HCT116 (cell line): Measurements from ENCODE around the gene FGF21. TPM values are rescaled to one million over a fixed set of nuclear protein-coding genes. Genes with fewer than 3 reads are reported as not detected.

ENCODE experiments used
- ATAC-seq: fragments of 200-7000 bp; cut with Tn5 transposase; 2 replicates; pipeline ENCODE4 v1.9.1; 2020; ENCODE audit warnings: mild to moderate bottlenecking, moderate library complexity
- BruUV-seq: library from RNA; stranded (reverse); fragments of 400-500 nt; replicated peaks from 2 replicates; lab custom pipeline; 2021; lab: Mats Ljungman, UMichigan
- CTCF ChIA-PET: fragments of 300-600 bp; sonication (Branson Sonifier 250); formaldehyde crosslinking; loops from one replicate; lab custom pipeline; 2021; ENCODE audit warnings: antibody characterized with exemption; lab: Charles Lee
- POLR2A ChIA-PET: fragments of 300-600, 350-600 bp; sonication (Branson Sonifier 250); formaldehyde crosslinking; loops from one replicate; lab custom pipeline; 2021; ENCODE audit warnings: antibody characterized with exemption; lab: Charles Lee
- RAD21 ChIA-PET, 2 experiments: fragments of 300-600 bp; sonication (Branson Sonifier 250); formaldehyde crosslinking; loops; one replicate each; lab custom pipeline; 2023; ENCODE audit warnings: low total read pairs in 2 of 2; ENCODE audit not compliant: uncharacterized antibody in 2 of 2, unreplicated experiment in 2 of 2, low non-redundant PET in 1 of 2; lab: Charles Lee
- DNase-seq: peaks from one replicate; pipeline ENCODE4 v3.0.0-alpha.2; 2010; ENCODE audit warnings: low read depth, low spot score
- H2AFZ ChIP-seq: fragments of 200-600 bp; shearing (Covaris generic), sonication (generic); 2 replicates; pipeline ENCODE4 v1.6.1; 2017; ENCODE audit warnings: low read depth, mixed run types, mixed read lengths, antibody characterized with exemption, low read length; ENCODE audit not compliant: poor library complexity, severe bottlenecking
- H3K27ac ChIP-seq: 2 replicates; pipeline ENCODE4 v1.5.1; 2012; ENCODE audit warnings: low read depth, low read length
- H3K27me3 ChIP-seq: fragments of 200-600 bp; sonication (generic); 2 replicates; pipeline ENCODE4 v1.6.1; 2016; ENCODE audit warnings: mixed run types, low read length, mixed read lengths; ENCODE audit not compliant: insufficient read depth
- H3K36me3 ChIP-seq, 2 experiments: fragments of 200-500 bp in 1 of 2; fragments of 200-600 bp in 1 of 2; sonication (Bioruptor generic) in 1 of 2; sonication (generic) in 1 of 2; 2 replicates each; pipeline versions ENCODE4 v1.5.1 to v1.6.1; 2014 to 2016; ENCODE audit warnings: low read length in 2 of 2, inconsistent platforms in 1 of 2, mixed read lengths in 1 of 2, mixed run types in 1 of 2; ENCODE audit not compliant: insufficient read depth in 2 of 2, control insufficient read depth in 1 of 2
- H3K4me1 ChIP-seq, 2 experiments: fragments of 200-600 bp in 1 of 2; sonication (generic) in 1 of 2; 2 replicates each; pipeline versions ENCODE4 v1.5.1 to v1.6.1; 2012 to 2017; ENCODE audit warnings: low read length in 2 of 2, inconsistent platforms in 1 of 2, mild to moderate bottlenecking in 1 of 2, mixed read lengths in 1 of 2, mixed run types in 1 of 2, moderate library complexity in 1 of 2; ENCODE audit not compliant: insufficient read depth in 2 of 2, control insufficient read depth in 1 of 2
- H3K4me2 ChIP-seq: fragments of 200-600 bp; sonication (generic); 2 replicates; pipeline ENCODE4 v1.6.1; 2017; ENCODE audit warnings: mixed run types, low read length, mixed read lengths
- H3K4me3 ChIP-seq, 2 experiments: fragments of 200-600 bp in 1 of 2; sonication (generic) in 1 of 2; replicated peaks in 1 of 2; 2 replicates each; pipeline ENCODE4 v1.5.1; 2011 to 2016; ENCODE audit warnings: low read length in 2 of 2, control low read depth in 1 of 2, low read depth in 1 of 2, mild to moderate bottlenecking in 1 of 2, mixed read lengths in 1 of 2, mixed run types in 1 of 2
- H3K79me2 ChIP-seq: fragments of 200-600 bp; sonication (generic); 2 replicates; pipeline ENCODE4 v1.6.1; 2017; ENCODE audit warnings: mild to moderate bottlenecking, mixed run types, low read length, moderate library complexity, mixed read lengths; ENCODE audit not compliant: insufficient read depth
- H3K9ac ChIP-seq: fragments of 200-600 bp; sonication (generic); 2 replicates; pipeline ENCODE4 v1.6.1; 2016; ENCODE audit warnings: low read length, mixed read lengths
- H3K9me2 ChIP-seq: fragments of 200-600 bp; sonication (generic), shearing (Covaris generic); 2 replicates; pipeline ENCODE4 v1.6.1; 2017; ENCODE audit warnings: mixed run types, mild to moderate bottlenecking, moderate library complexity; ENCODE audit not compliant: insufficient read depth
- H3K9me3 ChIP-seq, 2 experiments: fragments of 200-500 bp in 1 of 2; fragments of 200-600 bp in 1 of 2; sonication (Bioruptor generic) in 1 of 2; sonication (generic) in 1 of 2; 2 replicates each; pipeline ENCODE4 v1.6.1; 2014 to 2017; ENCODE audit warnings: low read length in 2 of 2, mixed read lengths in 2 of 2, inconsistent platforms in 1 of 2, low read depth in 1 of 2, mild to moderate bottlenecking in 1 of 2, mixed run types in 1 of 2, moderate library complexity in 1 of 2; ENCODE audit not compliant: control insufficient read depth in 1 of 2, insufficient read depth in 1 of 2
- H4K20me1 ChIP-seq: fragments of 200-600 bp; sonication (generic), shearing (Covaris generic); 2 replicates; pipeline ENCODE4 v1.6.1; 2017; ENCODE audit warnings: mixed run types, mild to moderate bottlenecking, moderate library complexity; ENCODE audit not compliant: insufficient read depth
- CBX3 ChIP-seq: IDR thresholded peaks from 2 replicates; pipeline ENCODE4 v1.6.1; 2012; ENCODE audit warnings: low read depth
- CEBPB ChIP-seq: IDR thresholded peaks from 2 replicates; pipeline ENCODE4 v1.6.1; 2012; ENCODE audit warnings: low read depth
- EGR1 ChIP-seq: IDR thresholded peaks from 2 replicates; pipeline ENCODE4 v1.6.1; 2012; ENCODE audit warnings: low read depth
- EZH2 ChIP-seq: fragments of 200-600 bp; sonication (generic); IDR thresholded peaks from 2 replicates; pipeline ENCODE4 v1.6.1; 2017; ENCODE audit warnings: antibody characterized with exemption, mixed run types
- EZH2phosphoT487 ChIP-seq: fragments of 200-600 bp; IDR thresholded peaks from 2 replicates; pipeline ENCODE4 v1.6.1; 2018; ENCODE audit warnings: antibody characterized with exemption, borderline replicate concordance
- POLR2A ChIP-seq: IDR thresholded peaks from 2 replicates; pipeline ENCODE4 v1.7.0; 2011; ENCODE audit warnings: borderline replicate concordance; ENCODE audit not compliant: insufficient read depth, insufficient read length; ENCODE audit errors: extremely low read depth
- RAD21 ChIP-seq: IDR thresholded peaks from 2 replicates; pipeline ENCODE4 v1.6.1; 2012; ENCODE audit warnings: low read depth, mild to moderate bottlenecking
- SRF ChIP-seq: IDR thresholded peaks from 2 replicates; pipeline ENCODE4 v1.6.1; 2012; ENCODE audit warnings: low read depth
- TCF7L2 ChIP-seq: IDR thresholded peaks from 2 replicates; pipeline ENCODE4 v1.7.0; 2011; ENCODE audit warnings: borderline replicate concordance, inconsistent platforms; ENCODE audit not compliant: insufficient read depth, insufficient read length; ENCODE audit errors: extremely low read depth
- YY1 ChIP-seq: IDR thresholded peaks from 2 replicates; pipeline ENCODE4 v1.6.1; 2011; ENCODE audit warnings: low read length, low read depth, moderate library complexity, mild to moderate bottlenecking; ENCODE audit not compliant: insufficient replicate concordance; ENCODE audit errors: extremely low read depth
- ZFX ChIP-seq: fragments of 450-650 bp; IDR thresholded peaks from 2 replicates; pipeline ENCODE4 v1.6.1; 2017
- ZNF274 ChIP-seq: fragments of 200-500 bp; sonication (Bioruptor generic); IDR thresholded peaks from 2 replicates; pipeline ENCODE4 v1.6.1; 2014; ENCODE audit warnings: mild to moderate bottlenecking, low read depth, low read length, inconsistent platforms
- intact Hi-C: fragments of 100-400 bp; cut with micrococcal nuclease; formaldehyde crosslinking; loops from 2 replicates; pipeline ENCODE4 v1.10.0; 2022
- total RNA-seq: library from RNA; stranded (reverse); gene quantifications from one replicate; pipeline ENCODE4 v1.2.1, GENCODE V29; 2021; ENCODE audit not compliant: unreplicated experiment
- TF ChIP-seq, protein P1 (sequence below), 3 experiments: fragments of 200-600 bp in 1 of 3; sonication (generic) in 1 of 3; IDR thresholded peaks in 2 of 3; conservative IDR thresholded peaks in 1 of 3; 2 replicates each; pipeline ENCODE4 v1.5.1; 2012 to 2017; ENCODE audit warnings: low read depth in 2 of 3, low read length in 2 of 3, antibody characterized with exemption in 1 of 3, borderline replicate concordance in 1 of 3, control low read depth in 1 of 3, mild to moderate bottlenecking in 1 of 3, mixed read lengths in 1 of 3, mixed run types in 1 of 3, moderate library complexity in 1 of 3; ENCODE audit not compliant: insufficient read depth in 1 of 3
- TF ChIP-seq, protein P2 (sequence below): IDR thresholded peaks from 2 replicates; pipeline ENCODE4 v1.6.1; 2012; ENCODE audit warnings: low read depth

Gene FGF21
- total RNA-seq, 1 experiment from 2014 or later, result 0.81 TPM

DNA sequence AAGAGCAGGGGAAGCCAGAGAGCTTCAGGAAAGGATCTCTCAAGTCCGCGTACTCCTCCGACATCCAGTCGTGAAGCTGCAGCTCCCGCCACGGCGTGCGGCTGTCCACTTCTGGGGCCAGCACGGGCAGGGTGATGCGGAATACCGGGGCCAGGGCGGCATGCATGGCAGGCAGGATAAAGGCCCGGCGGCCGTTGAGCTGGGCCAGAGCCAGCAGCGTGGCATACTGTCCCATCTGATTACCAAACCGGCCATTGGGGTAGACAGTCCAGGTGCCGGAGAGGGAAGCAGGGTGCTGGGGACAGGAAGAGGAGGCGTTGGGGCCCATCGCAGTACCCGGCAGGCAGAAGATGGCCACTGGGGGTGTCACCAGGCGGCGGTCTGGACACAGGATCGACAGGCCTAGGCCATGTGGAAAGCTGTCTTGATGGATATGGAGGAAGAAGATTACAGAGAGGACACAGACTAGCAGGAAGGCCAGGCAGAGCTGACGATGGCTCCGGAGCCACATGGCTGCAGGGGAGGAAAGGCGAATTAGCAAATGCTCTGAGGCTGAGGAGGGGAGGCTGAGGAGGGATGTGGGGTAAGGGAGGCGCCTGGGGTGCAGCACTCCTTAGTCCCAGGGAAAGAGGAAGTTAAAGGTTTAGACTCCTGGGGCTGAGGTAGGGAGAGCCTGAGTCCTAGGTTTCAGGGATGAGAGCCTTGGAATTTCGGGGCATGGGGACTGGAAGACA lies 4.4 kb upstream of the FGF21 start (continued):
- TF ChIP-seq, protein P1, sequence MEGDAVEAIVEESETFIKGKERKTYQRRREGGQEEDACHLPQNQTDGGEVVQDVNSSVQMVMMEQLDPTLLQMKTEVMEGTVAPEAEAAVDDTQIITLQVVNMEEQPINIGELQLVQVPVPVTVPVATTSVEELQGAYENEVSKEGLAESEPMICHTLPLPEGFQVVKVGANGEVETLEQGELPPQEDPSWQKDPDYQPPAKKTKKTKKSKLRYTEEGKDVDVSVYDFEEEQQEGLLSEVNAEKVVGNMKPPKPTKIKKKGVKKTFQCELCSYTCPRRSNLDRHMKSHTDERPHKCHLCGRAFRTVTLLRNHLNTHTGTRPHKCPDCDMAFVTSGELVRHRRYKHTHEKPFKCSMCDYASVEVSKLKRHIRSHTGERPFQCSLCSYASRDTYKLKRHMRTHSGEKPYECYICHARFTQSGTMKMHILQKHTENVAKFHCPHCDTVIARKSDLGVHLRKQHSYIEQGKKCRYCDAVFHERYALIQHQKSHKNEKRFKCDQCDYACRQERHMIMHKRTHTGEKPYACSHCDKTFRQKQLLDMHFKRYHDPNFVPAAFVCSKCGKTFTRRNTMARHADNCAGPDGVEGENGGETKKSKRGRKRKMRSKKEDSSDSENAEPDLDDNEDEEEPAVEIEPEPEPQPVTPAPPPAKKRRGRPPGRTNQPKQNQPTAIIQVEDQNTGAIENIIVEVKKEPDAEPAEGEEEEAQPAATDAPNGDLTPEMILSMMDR (IDR thresholded peaks at IDR 0.05 in 2 of 3, conservative IDR thresholded peaks at IDR 0.05 in 1 of 3; ENCODE audit: borderline replicate concordance in 1 of 3, insufficient read depth in 1 of 3, low read depth in 2 of 3, low read length in 2 of 3), result no peak
- no peak for TF ChIP-seq CEBPB

DNA sequence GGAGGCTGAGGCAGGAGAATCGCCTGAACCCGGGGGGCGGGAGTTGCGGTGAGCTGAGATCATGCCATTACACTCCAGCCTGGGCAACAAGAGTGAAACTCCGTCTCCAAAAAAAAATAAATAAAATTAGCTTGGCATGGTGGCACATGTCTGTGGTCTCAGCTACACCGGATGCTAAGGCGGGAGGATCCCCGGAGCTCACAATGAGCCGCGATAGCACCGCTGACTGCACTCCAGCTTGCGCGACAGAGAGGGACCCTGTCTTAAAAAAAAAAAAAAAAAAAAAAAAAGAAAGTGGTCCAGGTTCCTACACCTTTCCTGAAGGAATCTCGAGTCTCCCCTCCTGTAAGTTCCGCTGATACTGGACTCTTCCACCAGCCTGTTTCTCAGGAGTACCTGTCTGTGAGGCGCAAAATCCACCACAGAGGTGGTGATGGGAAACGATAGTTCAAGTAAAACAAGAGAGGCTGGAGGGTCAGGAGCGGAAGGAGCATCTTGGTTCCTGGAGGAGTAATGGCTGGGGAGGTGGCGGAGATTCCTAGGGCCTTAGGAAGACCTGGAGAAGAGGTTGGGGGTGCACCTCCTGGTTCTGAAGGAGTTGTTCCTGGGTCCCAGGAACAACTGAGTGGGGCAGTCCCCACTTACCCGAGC lies 3.4 kb upstream of the FGF21 start:
- peaks cover 14 to 27% of the 10 kb centered on the region in 2 experiments; a peak in 3 of 4 replicates for H3K36me3 ChIP-seq
- ChIA-PET RAD21 (no interaction called here), CTCF (no interaction called here), POLR2A (interaction anchor here (0.6 to 1.5 kb wide), 3 partner anchors 14 to 216 kb away, joined by 4 read pairs; no protein-coding TSS in a partner anchor)
- TF ChIP-seq TCF7L2 (no peak), SRF (no peak), ZNF274 (no peak), CBX3 (no peak), EZH2phosphoT487 (no peak), EZH2 (no peak), RAD21 (no peak), ZFX (no peak), POLR2A (no peak), YY1 (no peak), EGR1 (no peak), CEBPB (no peak)
- TF ChIP-seq, protein P2, sequence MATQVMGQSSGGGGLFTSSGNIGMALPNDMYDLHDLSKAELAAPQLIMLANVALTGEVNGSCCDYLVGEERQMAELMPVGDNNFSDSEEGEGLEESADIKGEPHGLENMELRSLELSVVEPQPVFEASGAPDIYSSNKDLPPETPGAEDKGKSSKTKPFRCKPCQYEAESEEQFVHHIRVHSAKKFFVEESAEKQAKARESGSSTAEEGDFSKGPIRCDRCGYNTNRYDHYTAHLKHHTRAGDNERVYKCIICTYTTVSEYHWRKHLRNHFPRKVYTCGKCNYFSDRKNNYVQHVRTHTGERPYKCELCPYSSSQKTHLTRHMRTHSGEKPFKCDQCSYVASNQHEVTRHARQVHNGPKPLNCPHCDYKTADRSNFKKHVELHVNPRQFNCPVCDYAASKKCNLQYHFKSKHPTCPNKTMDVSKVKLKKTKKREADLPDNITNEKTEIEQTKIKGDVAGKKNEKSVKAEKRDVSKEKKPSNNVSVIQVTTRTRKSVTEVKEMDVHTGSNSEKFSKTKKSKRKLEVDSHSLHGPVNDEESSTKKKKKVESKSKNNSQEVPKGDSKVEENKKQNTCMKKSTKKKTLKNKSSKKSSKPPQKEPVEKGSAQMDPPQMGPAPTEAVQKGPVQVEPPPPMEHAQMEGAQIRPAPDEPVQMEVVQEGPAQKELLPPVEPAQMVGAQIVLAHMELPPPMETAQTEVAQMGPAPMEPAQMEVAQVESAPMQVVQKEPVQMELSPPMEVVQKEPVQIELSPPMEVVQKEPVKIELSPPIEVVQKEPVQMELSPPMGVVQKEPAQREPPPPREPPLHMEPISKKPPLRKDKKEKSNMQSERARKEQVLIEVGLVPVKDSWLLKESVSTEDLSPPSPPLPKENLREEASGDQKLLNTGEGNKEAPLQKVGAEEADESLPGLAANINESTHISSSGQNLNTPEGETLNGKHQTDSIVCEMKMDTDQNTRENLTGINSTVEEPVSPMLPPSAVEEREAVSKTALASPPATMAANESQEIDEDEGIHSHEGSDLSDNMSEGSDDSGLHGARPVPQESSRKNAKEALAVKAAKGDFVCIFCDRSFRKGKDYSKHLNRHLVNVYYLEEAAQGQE, result no peak
- peaks cover 43% of the 10 kb centered on the region for H3K79me2 ChIP-seq
- peak overlapping the region; percentile 84 for H3K27ac ChIP-seq
- H3K4me3 ChIP-seq, result peak overlapping the region; percentile 78 to 95
- peaks cover 25 to 40% of the 10 kb centered on the region in 2 experiments for H3K4me1 ChIP-seq
- no peak overlapping the region for H2AFZ ChIP-seq
- DNase-seq (peak; percentile 18), ATAC-seq (peak; percentile 26; the same call in 1 of the 2 replicates)
- no peaks in the 10 kb centered on the region for H3K9me2 ChIP-seq
- no peaks in the 10 kb centered on the region for H3K9me3 ChIP-seq
- BruUV-seq, result TSS peak; percentile 67
- H3K27me3 ChIP-seq, result no peaks in the 10 kb centered on the region
- no peaks in the 10 kb centered on the region for H4K20me1 ChIP-seq
- H3K4me2 ChIP-seq, result peak overlapping the region; percentile 88
- intact Hi-C loops, result no loop called here
- H3K9ac ChIP-seq, result peak overlapping the region; percentile 85
